GM04503 (cell line): ENCODE data around the gene SNRPB.

ENCODE experiments used
- DNase-seq: peaks from one replicate; pipeline ENCODE4 v3.0.0-alpha.2; 2012; ENCODE audit warnings: low read depth

Gene SNRPB

GRCh38 chr20:2475850-2476741 is 5.5 kb upstream of the SNRPB start:
- DNase-seq, result no peak

GRCh38 chr20:2473516-2473915 is 2.9 kb upstream of the SNRPB start:
- peak; percentile 71 for DNase-seq

- no peak for DNase-seq
These were observed 582 bp downstream of the SNRPB start for GRCh38 chr20:2469991-2470422.

GRCh38 chr20:2468581-2469407 is 1.8 kb downstream of the SNRPB start:
- no peak for DNase-seq

GRCh38 chr20:2467412-2467811 is 3.2 kb downstream of the SNRPB start:
- no peak for DNase-seq

GRCh38 chr20:2465100-2465499 is 5.5 kb downstream of the SNRPB start:
- DNase-seq, result no peak

- DNase-seq, result no peak
These were observed 6.8 kb downstream of the SNRPB start for GRCh38 chr20:2463616-2464365.

- DNase-seq, result no peak
These were observed 8.1 kb downstream of the SNRPB start for GRCh38 chr20:2462484-2462883.

- no peak for DNase-seq
These were observed 9.7 kb downstream of the SNRPB start for GRCh38 chr20:2460752-2461424.

GRCh38 chr20:2459981-2460751 is 10.4 kb downstream of the SNRPB start:
- no peak for DNase-seq

GRCh38 chr20:2458919-2459499 is 11.6 kb downstream of the SNRPB start:
- DNase-seq, result no peak

- DNase-seq, result no peak
These were observed 14.7 kb downstream of the SNRPB start for GRCh38 chr20:2455771-2456497.

GRCh38 chr20:2453792-2454191 is 16.8 kb downstream of the SNRPB start:
- no peak for DNase-seq

GRCh38 chr20:2451939-2452732 is 18.5 kb downstream of the SNRPB start:
- DNase-seq, result peak; percentile 40

GRCh38 chr20:2451422-2451821 is 19.2 kb downstream of the SNRPB start:
- no peak for DNase-seq

GRCh38 chr20:2449386-2449785 is 21.2 kb downstream of the SNRPB start:
- DNase-seq, result no peak

- DNase-seq, result no peak
These were observed 23.7 kb downstream of the SNRPB start for GRCh38 chr20:2446845-2447244.

GRCh38 chr20:2431185-2431584 is 39.4 kb downstream of the SNRPB start:
- DNase-seq, result no peak

GRCh38 chr20:2430538-2430937 is 40.1 kb downstream of the SNRPB start:
- DNase-seq, result no peak
